SK-N-MC (cell line): Measurements from ENCODE around the gene TSPEAR.

Experiments used
- EZH2 ChIP-seq: fragments of 200-600 bp; sonication (generic); IDR thresholded peaks from one replicate; pipeline ENCODE4 v1.6.1; 2017; ENCODE audit warnings: antibody characterized with exemption
- FOXP2 ChIP-seq: optimal IDR thresholded peaks from 2 replicates; pipeline ENCODE3; 2011; ENCODE audit warnings: mild to moderate bottlenecking, moderate library complexity; ENCODE audit not compliant: insufficient read depth; ENCODE audit errors: extremely low read length, control extremely low read depth
- POLR2AphosphoS5 ChIP-seq: IDR thresholded peaks from 2 replicates; pipeline ENCODE4 v1.6.1; 2012; ENCODE audit warnings: mild to moderate bottlenecking, low read depth, low read length, borderline replicate concordance

- TF ChIP-seq POLR2AphosphoS5 (no peak), EZH2 (no peak), FOXP2 (no peak)
These were observed 95.3 kb downstream of the TSPEAR start for GRCh38 chr21:44615911-44616590.
